ENCODE results near the gene ZNF84. TPM values are rescaled to one million over a fixed set of nuclear protein-coding genes. Genes with fewer than 3 reads are reported as not detected.
A peak's percentile ranks its signal among the peaks of the same experiment; 100 is the strongest.

Gene ZNF84
- polyA plus RNA-seq, 1 of the 3 experiments (the other 2 are of a cell fraction) = 12.2 TPM

DNA sequence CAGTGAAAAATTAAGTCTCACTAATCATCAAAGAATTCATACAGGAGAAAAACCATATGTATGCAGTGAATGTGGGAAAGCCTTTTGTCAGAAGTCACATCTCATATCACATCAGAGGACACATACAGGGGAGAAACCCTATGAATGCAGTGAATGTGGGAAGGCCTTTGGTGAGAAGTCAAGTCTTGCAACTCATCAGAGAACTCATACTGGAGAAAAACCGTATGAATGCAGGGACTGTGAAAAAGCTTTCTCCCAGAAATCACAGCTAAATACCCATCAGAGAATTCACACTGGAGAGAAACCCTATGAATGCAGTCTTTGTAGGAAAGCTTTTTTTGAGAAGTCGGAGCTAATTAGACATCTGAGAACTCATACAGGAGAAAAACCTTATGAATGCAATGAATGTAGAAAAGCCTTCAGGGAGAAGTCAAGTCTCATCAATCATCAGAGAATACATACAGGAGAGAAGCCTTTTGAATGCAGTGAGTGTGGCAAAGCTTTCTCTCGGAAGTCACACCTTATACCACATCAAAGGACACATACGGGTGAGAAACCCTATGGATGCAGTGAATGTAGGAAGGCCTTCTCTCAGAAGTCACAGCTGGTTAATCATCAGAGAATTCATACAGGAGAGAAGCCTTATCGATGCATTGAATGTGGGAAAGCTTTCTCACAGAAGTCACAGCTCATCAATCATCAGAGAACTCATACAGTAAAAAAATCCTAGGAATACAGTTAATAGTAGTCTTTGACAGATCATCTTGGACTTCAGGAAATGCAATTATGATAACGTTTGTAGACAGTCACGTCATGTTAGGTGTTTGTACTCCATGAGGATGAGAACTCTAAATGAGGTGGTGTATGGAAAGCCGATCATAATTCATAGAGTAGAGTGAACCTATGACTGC, 21.1 kb downstream of the ZNF84 start:
- Histone ChIP-seq H3K27ac (ENCODE audit: low read depth in 2 of 2, low read length in 1 of 2) (no peak overlapping the region), H3K9ac (no peak overlapping the region), H3K36me3 (replicated peaks in 1 of 2; ENCODE audit: control insufficient read depth in 1 of 2, insufficient read depth in 2 of 2, low read length in 1 of 2) (peaks cover 36 to 93% of the 10 kb centered on the region in 2 experiments), H3K9me2 (no peaks in the 10 kb centered on the region), H3K4me1 (ENCODE audit: control insufficient read depth in 1 of 2, insufficient read depth in 2 of 2, low read depth in 1 of 2, low read length in 1 of 2) (no peaks in the 10 kb centered on the region), H3K4me2 (no peak overlapping the region), H2AFZ (ENCODE audit: low read depth) (no peak overlapping the region), H3K4me3 (ENCODE audit: low read depth in 2 of 2, low read length in 1 of 2) (peak overlapping the region in 1 of 2 experiments; percentile 27; a peak in 1 of 4 replicates), H3K9me3 (peaks cover 87% of the 10 kb centered on the region), H3K79me2 (ENCODE audit: insufficient read depth) (no peaks in the 10 kb centered on the region), H3K27me3 (ENCODE audit: insufficient read depth) (no peaks in the 10 kb centered on the region), H3F3A (replicated peaks; ENCODE audit: insufficient read depth) (peaks cover 35% of the 10 kb centered on the region), H4K20me1 (ENCODE audit: insufficient read depth) (no peaks in the 10 kb centered on the region)
- TF ChIP-seq FOXJ3 (CRISPR knock-in tag; IDR thresholded peaks at IDR 0.05) (no peak), POLR2AphosphoS5 (IDR thresholded peaks at IDR 0.05; ENCODE audit: low read depth, low read length) (peak; percentile 25; the same call in 1 of the 2 replicates)
- 81% methylated on average over 8 of the region's 8 CpGs for WGBS (ENCODE audit: low lambda C conversion rate)
- POLR2A ChIA-PET = interaction anchor here (1.3 kb wide), 1 partner anchor 22 kb away, joined by 4 read pairs; no protein-coding TSS in a partner anchor
- CTCF ChIA-PET = interaction anchor here (1.0 to 1.2 kb wide), 2 partner anchors 11 to 15 kb away, joined by 3 to 4 read pairs; no protein-coding TSS in a partner anchor
- DNase-seq = no peak

DNA sequence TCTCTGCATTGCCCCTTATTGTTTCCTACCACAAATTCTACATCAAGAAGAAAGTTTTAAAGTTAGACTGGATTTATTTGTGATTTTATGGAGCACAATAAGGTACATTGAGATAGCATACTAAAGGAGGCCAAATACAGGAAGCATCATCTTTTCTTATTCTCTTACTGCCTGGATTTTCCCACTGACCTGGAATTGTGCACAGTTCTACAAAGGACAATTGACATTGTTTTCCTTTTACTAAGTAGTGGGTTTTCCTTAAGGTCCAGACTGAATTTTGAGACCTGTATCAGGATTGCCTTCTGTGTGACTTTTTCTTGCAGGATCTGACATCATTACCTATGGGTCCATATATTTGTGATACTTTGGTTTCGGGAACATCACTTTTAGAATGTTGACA, 24.6 kb downstream of the ZNF84 start:
- H3K4me3 ChIP-seq (ENCODE audit: low read depth in 2 of 2, low read length in 1 of 2) = no peak overlapping the region; a peak in 1 of 4 replicates
- no peaks in the 10 kb centered on the region for H3K9me2 ChIP-seq
- H3K9me3 ChIP-seq = peaks cover 77% of the 10 kb centered on the region
- H2AFZ ChIP-seq (ENCODE audit: low read depth) = no peak overlapping the region
- ChIA-PET CTCF (no interaction called here), POLR2A (no interaction called here)
- 80% methylated on average over 1 of the region's 1 CpG for WGBS (ENCODE audit: low lambda C conversion rate)
- TF ChIP-seq MEF2A (IDR thresholded peaks at IDR 0.05; ENCODE audit: borderline replicate concordance, low read depth) (no peak), RFX5 (IDR thresholded peaks at IDR 0.05; ENCODE audit: low read length) (no peak), CHD2 (IDR thresholded peaks at IDR 0.05; ENCODE audit: low read length, partially characterized antibody) (no peak), RAD21 (IDR thresholded peaks at IDR 0.05; ENCODE audit: low read length) (no peak), SIN3A (IDR thresholded peaks at IDR 0.05; ENCODE audit: borderline replicate concordance, low read depth, low read length) (no peak), YY1 (IDR thresholded peaks at IDR 0.05; ENCODE audit: low read depth) (no peak), ELF1 (IDR thresholded peaks at IDR 0.05) (no peak), FOXJ3 (CRISPR knock-in tag; IDR thresholded peaks at IDR 0.05) (no peak)
- TF ChIP-seq, protein P1, sequence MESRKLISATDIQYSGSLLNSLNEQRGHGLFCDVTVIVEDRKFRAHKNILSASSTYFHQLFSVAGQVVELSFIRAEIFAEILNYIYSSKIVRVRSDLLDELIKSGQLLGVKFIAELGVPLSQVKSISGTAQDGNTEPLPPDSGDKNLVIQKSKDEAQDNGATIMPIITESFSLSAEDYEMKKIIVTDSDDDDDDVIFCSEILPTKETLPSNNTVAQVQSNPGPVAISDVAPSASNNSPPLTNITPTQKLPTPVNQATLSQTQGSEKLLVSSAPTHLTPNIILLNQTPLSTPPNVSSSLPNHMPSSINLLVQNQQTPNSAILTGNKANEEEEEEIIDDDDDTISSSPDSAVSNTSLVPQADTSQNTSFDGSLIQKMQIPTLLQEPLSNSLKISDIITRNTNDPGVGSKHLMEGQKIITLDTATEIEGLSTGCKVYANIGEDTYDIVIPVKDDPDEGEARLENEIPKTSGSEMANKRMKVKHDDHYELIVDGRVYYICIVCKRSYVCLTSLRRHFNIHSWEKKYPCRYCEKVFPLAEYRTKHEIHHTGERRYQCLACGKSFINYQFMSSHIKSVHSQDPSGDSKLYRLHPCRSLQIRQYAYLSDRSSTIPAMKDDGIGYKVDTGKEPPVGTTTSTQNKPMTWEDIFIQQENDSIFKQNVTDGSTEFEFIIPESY (IDR thresholded peaks at IDR 0.05; ENCODE audit: borderline replicate concordance, low read depth) = no peak
- no peak overlapping the region for H3K4me2 ChIP-seq
- no peak for DNase-seq
- peaks cover 28% of the 10 kb centered on the region for H3F3A ChIP-seq (replicated peaks; ENCODE audit: insufficient read depth)
- H3K4me1 ChIP-seq (ENCODE audit: control insufficient read depth in 1 of 2, insufficient read depth in 2 of 2, low read depth in 1 of 2, low read length in 1 of 2) = no peaks in the 10 kb centered on the region
- H3K79me2 ChIP-seq (ENCODE audit: insufficient read depth) = no peaks in the 10 kb centered on the region
- no peaks in the 10 kb centered on the region for H3K27me3 ChIP-seq (ENCODE audit: insufficient read depth)
- H4K20me1 ChIP-seq (ENCODE audit: insufficient read depth) = no peaks in the 10 kb centered on the region
- H3K9ac ChIP-seq = no peak overlapping the region
- H3K36me3 ChIP-seq (replicated peaks in 1 of 2; ENCODE audit: control insufficient read depth in 1 of 2, insufficient read depth in 2 of 2, low read length in 1 of 2) = peaks cover 12 to 59% of the 10 kb centered on the region in 2 experiments
- no peak overlapping the region for H3K27ac ChIP-seq (ENCODE audit: low read depth in 2 of 2, low read length in 1 of 2)
